Muscle of arm (tissue), 12 donors: Measurements from ENCODE around the gene SPTB. TPM values are rescaled to one million over a fixed set of nuclear protein-coding genes. Genes with fewer than 3 reads are reported as not detected.
A peak's percentile ranks its signal among the peaks of the same experiment; 100 is the strongest.

ENCODE experiments used
- DNase-seq: peaks from one replicate; pipeline ENCODE4 v3.0.0-alpha.2; 2013
- polyA plus RNA-seq, 12 donors: library from polyadenylated mRNA; unstranded; fragments of 120-200 nt; gene quantifications; one replicate each; pipeline ENCODE4 v1.2.1, GENCODE V29; 2013; ENCODE audit not compliant: insufficient read length in 12 of 12

Gene SPTB
- polyA plus RNA-seq, 12 donors, result 51.9 to 666 (median 148) TPM

GRCh38 chr14:64755781-64756221, 123.9 kb downstream of the SPTB start:
- DNase-seq, result no peak

DNA sequence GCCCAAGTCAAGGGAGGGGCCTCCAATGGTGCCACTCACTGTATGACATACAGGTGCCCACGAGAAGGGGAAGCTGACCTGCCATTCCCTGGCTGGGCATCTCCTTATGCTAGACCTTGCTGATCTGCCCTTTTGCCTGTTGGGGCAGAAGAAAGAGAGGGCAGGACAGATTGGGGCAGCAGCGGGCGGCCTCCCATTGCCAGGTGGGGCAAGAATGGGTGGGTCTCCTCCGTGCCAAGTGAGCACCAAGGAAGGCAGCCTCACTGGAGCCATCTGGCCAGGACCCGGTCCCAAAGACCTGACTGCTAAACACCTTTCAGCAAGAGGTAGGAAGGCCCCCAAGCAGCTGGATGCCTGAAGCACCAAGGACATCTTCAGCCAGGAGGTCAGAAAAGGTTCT, 125.0 kb downstream of the SPTB start:
- no peak for DNase-seq

GRCh38 chr14:64753999-64754398, 125.7 kb downstream of the SPTB start:
- no peak for DNase-seq

GRCh38 chr14:64753374-64753773, 126.3 kb downstream of the SPTB start:
- DNase-seq, result no peak

DNA sequence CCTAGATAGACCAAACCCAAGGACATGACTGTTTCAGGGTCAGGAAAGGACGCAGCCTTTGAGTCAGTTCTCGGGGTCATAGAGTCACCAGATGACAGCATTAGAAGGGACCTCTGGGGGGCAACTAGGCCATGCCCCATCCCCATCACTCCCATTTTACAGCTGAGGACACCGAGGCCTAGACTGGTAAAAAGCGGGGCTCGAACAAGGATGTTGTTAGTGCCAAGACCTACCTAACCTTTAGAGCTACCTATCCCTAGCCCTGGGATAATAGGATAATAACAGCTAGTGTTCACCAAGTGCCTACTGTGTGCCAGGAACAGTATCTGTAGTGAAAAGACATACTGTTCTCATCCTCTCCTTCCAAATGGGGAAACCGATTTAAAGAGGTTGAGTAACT, 126.8 kb downstream of the SPTB start:
- no peak for DNase-seq

- no peak for DNase-seq
Observed at GRCh38 chr14:64748995-64749714, 130.6 kb downstream of the SPTB start.

- DNase-seq, result no peak
Observed at GRCh38 chr14:64748521-64748920, 131.2 kb downstream of the SPTB start.

DNA sequence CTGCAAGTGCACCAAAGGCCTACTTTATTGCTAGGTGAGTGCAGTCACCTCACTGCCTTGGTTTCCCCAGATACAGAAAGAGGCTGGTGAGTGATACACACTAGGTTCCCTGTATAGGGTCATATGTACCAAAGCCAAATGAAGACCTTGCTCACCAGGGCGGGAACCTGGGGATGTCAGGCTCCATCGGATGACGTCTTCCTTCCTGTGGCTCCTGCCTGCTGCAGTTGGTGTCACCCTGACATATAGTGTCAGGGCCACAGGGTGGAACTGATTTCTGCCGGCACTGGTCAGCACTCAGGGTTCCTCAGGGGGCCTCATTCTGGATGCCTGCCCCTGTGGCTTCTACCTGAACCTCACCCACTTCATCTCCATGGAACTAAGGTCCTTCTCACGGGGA, 132.4 kb downstream of the SPTB start:
- no peak for DNase-seq

GRCh38 chr14:64746298-64747250, 133.1 kb downstream of the SPTB start:
- no peak for DNase-seq

- DNase-seq, result no peak
Observed at GRCh38 chr14:64745511-64746091, 134.1 kb downstream of the SPTB start.

DNA sequence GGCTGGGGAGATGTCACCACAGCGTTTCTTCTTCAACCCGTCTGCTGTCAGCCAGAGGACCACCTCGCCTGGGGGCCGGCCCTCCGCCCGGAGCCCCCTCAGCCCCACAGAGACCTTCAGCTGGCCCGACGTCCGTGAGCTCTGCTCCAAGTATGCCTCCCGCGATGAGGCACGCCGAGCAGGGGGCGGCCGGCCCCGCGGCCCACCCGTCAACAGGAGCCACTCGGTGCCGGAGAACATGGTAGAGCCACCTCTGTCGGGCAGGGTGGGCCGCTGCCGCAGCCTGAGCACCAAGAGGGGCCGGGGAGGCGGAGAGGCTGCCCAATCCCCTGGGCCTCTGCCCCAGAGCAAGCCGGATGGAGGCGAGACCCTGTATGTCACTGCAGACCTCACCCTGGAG, 136.6 kb downstream of the SPTB start:
- no peak for DNase-seq

GRCh38 chr14:64741961-64742360, 137.7 kb downstream of the SPTB start:
- no peak for DNase-seq

GRCh38 chr14:64741200-64741599, 138.5 kb downstream of the SPTB start:
- no peak for DNase-seq

DNA sequence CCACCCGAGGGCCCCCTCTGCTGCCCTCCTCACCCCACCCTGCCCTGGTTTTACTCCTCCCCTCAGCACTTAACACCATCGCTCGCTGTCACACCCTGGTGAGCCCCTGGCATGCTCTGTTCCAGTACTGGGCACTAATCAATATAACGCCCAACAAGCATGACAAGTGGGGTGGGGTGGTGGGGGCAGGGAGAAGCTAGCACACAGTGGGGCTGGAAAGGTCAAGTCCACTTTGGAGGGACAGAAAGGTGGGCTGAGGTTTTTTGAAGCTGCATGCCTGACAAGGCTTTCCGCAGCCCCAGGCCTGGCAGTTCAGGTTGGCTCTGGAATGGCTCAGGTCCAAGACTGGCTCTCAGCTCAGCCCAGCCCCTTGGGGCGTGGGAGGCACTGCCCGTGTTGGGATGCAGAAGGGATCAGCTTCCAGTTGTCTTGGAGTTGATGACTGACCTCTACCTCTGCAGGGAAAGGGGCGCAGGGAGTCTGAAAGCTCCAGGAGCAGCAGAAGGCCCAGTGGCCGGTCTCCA, 141.4 kb downstream of the SPTB start:
- no peak for DNase-seq

DNA sequence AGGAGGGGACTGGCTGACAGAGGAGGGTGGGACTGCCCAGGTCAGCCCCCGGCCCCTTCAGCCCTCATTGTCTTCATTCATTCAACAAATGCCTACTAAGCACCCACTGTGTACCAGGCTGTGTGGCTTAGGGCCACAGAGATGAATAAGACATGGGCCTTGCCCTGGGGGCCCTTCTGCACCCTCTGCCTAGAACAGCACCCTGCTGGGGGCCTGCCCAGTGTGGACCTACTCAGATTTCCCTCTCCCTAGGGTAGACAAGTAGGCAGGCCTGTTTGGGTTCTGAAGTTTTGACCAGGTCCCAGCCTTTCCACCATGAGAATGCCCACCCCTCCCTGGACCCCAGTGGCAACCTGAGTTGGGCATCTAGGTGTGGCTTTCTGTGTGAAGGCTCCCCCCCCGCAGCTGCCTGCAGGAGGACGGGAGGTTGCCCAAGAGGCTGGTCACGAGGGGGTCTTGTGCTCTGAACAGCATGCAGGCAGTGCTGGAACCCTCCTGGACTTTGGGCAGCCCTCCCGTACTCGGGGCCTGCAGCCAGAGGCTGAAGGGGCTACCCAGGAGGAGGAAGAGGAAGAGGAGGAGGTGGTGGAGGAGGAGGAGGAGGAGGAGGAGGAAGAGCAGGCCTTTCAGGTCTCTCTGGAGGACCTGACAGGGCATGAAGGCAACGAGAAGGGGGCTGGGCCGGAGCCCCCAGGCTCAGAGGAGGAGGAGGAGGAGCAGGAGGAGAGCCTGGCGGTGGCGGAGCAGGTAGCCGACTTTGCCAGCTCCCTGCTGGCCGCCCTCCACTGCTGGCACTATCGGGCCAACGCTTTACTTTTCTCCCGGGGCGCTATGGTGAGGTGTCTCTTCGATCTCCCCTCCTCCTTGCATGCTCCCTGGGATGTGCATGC, 142.1 kb downstream of the SPTB start:
- no peak for DNase-seq

DNA sequence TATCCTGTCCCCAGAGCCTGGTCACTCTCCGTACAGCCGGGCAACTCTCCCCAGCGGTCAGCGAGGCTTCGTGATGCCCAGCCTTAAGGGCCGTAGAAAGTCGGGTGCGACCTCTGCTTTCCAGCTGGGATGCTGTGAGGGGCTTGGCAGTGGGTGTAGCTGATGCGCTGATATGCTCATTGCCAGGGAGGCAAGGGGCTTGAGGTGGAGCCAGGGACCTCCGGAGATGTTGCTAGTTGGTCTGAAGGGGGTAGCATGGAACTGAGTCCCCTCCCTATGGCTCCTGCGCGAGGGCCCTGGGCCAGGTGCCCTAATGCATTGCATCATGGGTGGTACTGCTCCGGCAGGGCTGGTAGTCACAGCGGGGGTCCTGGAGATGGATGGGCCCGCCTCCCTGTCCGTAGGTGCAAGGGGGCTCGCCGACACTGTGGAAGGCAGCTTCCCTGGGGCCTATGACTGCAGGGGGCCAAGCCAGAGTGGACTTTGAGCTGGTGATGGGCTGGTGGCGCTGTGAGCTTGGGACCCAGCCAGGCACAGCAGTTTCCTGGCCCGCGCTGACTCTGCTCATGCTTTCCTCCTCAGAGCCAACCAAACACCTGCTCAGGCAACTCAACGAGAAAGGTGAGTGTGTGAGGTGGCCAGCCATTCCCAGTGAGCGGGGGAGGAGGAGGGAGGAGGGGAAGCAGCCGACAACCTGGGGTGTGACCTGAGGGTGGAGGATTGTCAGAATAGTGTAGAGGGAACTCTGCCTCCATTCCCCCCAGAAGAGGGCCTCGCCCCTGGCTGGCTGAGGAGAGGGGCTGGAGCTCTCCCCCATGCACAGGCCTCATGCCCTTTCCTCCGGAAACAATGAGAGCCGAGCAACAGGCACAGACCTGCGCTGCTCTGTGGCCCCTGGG, 143.2 kb downstream of the SPTB start:
- no peak for DNase-seq

- peak; percentile 51 for DNase-seq
Observed at GRCh38 chr14:64734990-64735389, 144.7 kb downstream of the SPTB start.

DNA sequence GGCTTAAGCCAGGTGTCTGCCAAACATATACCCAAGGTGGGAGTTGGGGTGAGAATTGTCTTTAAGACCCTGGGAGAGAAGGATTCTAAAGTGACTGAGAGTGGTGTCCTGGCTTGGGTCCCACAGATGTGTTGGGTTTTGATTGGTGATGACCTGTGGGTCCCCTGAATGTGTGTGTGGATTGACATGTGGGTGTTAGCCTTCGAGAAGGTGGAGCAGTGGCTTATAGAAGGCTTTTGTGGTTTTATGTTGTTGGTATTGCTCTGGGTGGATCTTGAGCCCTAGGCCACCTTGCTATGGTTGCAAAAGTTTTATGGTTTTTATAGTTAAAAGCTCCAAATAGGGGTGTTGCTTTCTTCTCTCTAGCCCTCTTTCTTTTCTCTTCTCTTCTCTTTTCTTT, 145.8 kb downstream of the SPTB start:
- no peak for DNase-seq

- no peak for DNase-seq
Observed at GRCh38 chr14:64733321-64733720, 146.4 kb downstream of the SPTB start.

GRCh38 chr14:64732536-64733120, 147.1 kb downstream of the SPTB start:
- DNase-seq, result no peak
